ENCODE measurements around the gene KLHL42. TPM values are rescaled to one million over a fixed set of nuclear protein-coding genes. Genes with fewer than 3 reads are reported as not detected.
A peak's percentile ranks its signal among the peaks of the same experiment; 100 is the strongest.

Gene KLHL42
- total and polyA plus RNA-seq, 9 of the 15 experiments (the other 6 are each of a cell fraction or from before 2014, with no cell fraction given) = 1.5 to 11.8 (median 9.6) TPM

- TF ChIP-seq HOMEZ (CRISPR knock-in tag; IDR thresholded peaks at IDR 0.05) (no peak), VEZF1 (CRISPR knock-in tag; IDR thresholded peaks at IDR 0.05) (0 out of 2 replicates have a peak, but pooled peaks have one; percentile 14), CEBPB (tag; IDR thresholded peaks at IDR 0.05) (no peak), NRF1 (conservative IDR thresholded peaks at IDR 0.05 in 1 of 2, IDR thresholded peaks at IDR 0.05 in 1 of 2) (peak; percentile 58 to 70), SAFB2 (IDR thresholded peaks at IDR 0.05; ENCODE audit: borderline replicate concordance, low read depth, low read length, severe bottlenecking) (no peak), HMG20A (CRISPR knock-in tag; conservative IDR thresholded peaks at IDR 0.05) (no peak), THRB (CRISPR knock-in tag; conservative IDR thresholded peaks at IDR 0.05) (no peak), TFE3 (CRISPR knock-in tag; IDR thresholded peaks at IDR 0.05) (no peak), UBTF (IDR thresholded peaks at IDR 0.05; ENCODE audit: borderline replicate concordance in 1 of 2, low read depth in 2 of 2, low read length in 2 of 2) (no peak), NKRF (IDR thresholded peaks at IDR 0.05; ENCODE audit: borderline replicate concordance) (no peak), ARID3A (IDR thresholded peaks at IDR 0.05; ENCODE audit: borderline replicate concordance, low read depth, low read length) (no peak)
Observed at GRCh38 chr12:27780612-27781408, 777 bp downstream of the KLHL42 start (continued).

Data from K562 (cell line).